Liver (tissue), 9 donors: ENCODE data around the gene TTYH1. TPM values are rescaled to one million over a fixed set of nuclear protein-coding genes. Genes with fewer than 3 reads are reported as not detected.
"Not testable (repeated sequence)": the region's sequence is repeated elsewhere in the genome, so short reads cannot be mapped to it uniquely, and the experiment has no call there.

Source experiments
- DNase-seq: peaks from one replicate; pipeline ENCODE4 v3.0.0-alpha.2; 2017; ENCODE audit warnings: low spot score
- H3K27ac ChIP-seq, 2 donors: one replicate each; pipeline ENCODE4 v1.7.0; 2013; ENCODE audit warnings: inconsistent platforms in 2 of 2, low read length in 2 of 2, control low read depth in 1 of 2, low read depth in 1 of 2, mild to moderate bottlenecking in 1 of 2
- H3K27me3 ChIP-seq, 4 donors: one replicate each; pipeline versions ENCODE4 v1.6.1 to v1.7.0; 2013; ENCODE audit warnings: low read length in 3 of 4, inconsistent platforms in 1 of 4, mild to moderate bottlenecking in 1 of 4, moderate library complexity in 1 of 4; ENCODE audit not compliant: control insufficient read depth in 4 of 4, insufficient read depth in 4 of 4
- H3K36me3 ChIP-seq, 4 donors: one replicate each; pipeline versions ENCODE4 v1.6.1 to v1.7.0; 2013; ENCODE audit warnings: low read length in 3 of 4, mild to moderate bottlenecking in 3 of 4, low read depth in 1 of 4, moderate library complexity in 1 of 4; ENCODE audit not compliant: control insufficient read depth in 4 of 4, insufficient read depth in 3 of 4
- H3K4me1 ChIP-seq, 4 donors: one replicate each; pipeline versions ENCODE4 v1.6.1 to v1.7.0; 2013; ENCODE audit warnings: low read length in 3 of 4, mild to moderate bottlenecking in 3 of 4, moderate library complexity in 1 of 4; ENCODE audit not compliant: control insufficient read depth in 4 of 4, insufficient read depth in 4 of 4
- H3K4me3 ChIP-seq, 3 donors: one replicate each; pipeline versions ENCODE4 v1.6.1 to v1.7.0; 2013; ENCODE audit warnings: low read length in 3 of 3, control low read depth in 1 of 3, low read depth in 1 of 3, mild to moderate bottlenecking in 1 of 3
- H3K9ac ChIP-seq, 2 donors: one replicate each; pipeline ENCODE4 v1.7.0; 2013; ENCODE audit warnings: low read length in 2 of 2, mild to moderate bottlenecking in 2 of 2, moderate library complexity in 2 of 2, control low read depth in 1 of 2, low read depth in 1 of 2
- H3K9me3 ChIP-seq, 4 donors: one replicate each; pipeline versions ENCODE4 v1.6.1 to v1.7.0; 2013; ENCODE audit warnings: low read length in 3 of 4; ENCODE audit not compliant: control insufficient read depth in 4 of 4
- EGR1 ChIP-seq, 2 donors: IDR thresholded peaks; 2 replicates each; pipeline ENCODE4 v1.6.1; 2016 to 2018; ENCODE audit warnings: antibody characterized with exemption in 2 of 2, low read depth in 2 of 2
- FOXA1 ChIP-seq: IDR thresholded peaks from 2 replicates; pipeline ENCODE4 v1.6.1; 2016; ENCODE audit warnings: antibody characterized with exemption
- FOXA2 ChIP-seq: IDR thresholded peaks from 2 replicates; pipeline ENCODE4 v1.6.1; 2016; ENCODE audit warnings: antibody characterized with exemption
- GABPA ChIP-seq, 2 donors: IDR thresholded peaks in 1 of 2; conservative IDR thresholded peaks in 1 of 2; 2 replicates each; pipeline ENCODE4 v1.6.1; 2016; ENCODE audit warnings: antibody characterized with exemption in 2 of 2, mild to moderate bottlenecking in 1 of 2, moderate library complexity in 1 of 2
- HNF4A ChIP-seq, 2 donors: conservative IDR thresholded peaks; 2 replicates each; pipeline ENCODE4 v1.6.1; 2016; ENCODE audit warnings: antibody characterized with exemption in 2 of 2, mild to moderate bottlenecking in 2 of 2
- HNF4G ChIP-seq: IDR thresholded peaks from 2 replicates; pipeline ENCODE4 v1.6.1; 2016; ENCODE audit warnings: antibody characterized with exemption
- NR2F2 ChIP-seq: IDR thresholded peaks from 2 replicates; pipeline ENCODE4 v1.6.1; 2016; ENCODE audit warnings: antibody characterized with exemption
- RAD21 ChIP-seq, 2 donors: IDR thresholded peaks; 2 replicates each; pipeline ENCODE4 v1.6.1; 2016; ENCODE audit warnings: antibody characterized with exemption in 2 of 2, mild to moderate bottlenecking in 2 of 2
- SP1 ChIP-seq: IDR thresholded peaks from 2 replicates; pipeline ENCODE4 v1.6.1; 2018; ENCODE audit warnings: antibody characterized with exemption, mild to moderate bottlenecking
- YY1 ChIP-seq: IDR thresholded peaks from 2 replicates; pipeline ENCODE4 v1.6.1; 2016; ENCODE audit warnings: antibody characterized with exemption, mild to moderate bottlenecking
- WGBS: extraction: QIAGEN DNeasy Blood & Tissue Kit; methylation state at CpG from one replicate; pipeline ENCODE4 v1.1.7; 2013; 5-methylcytosine and 5-hydroxymethylcytosine counted together
- polyA plus RNA-seq, 2 donors: library from polyadenylated mRNA; stranded (reverse) in 1 of 2; unstranded in 1 of 2; fragments of 200-250 nt in 1 of 2; fragments of >200 nt in 1 of 2; fragmentation: Nextera tagmentation in 1 of 2; extraction: Ambion mirVana in 1 of 2; gene quantifications; one replicate each; pipeline versions ENCODE4 v1.2.1 to v1.2.3, GENCODE V29; 2013 to 2015
- total RNA-seq, 2 donors: library from RNA; depleted of rRNA; stranded (reverse); fragments of >200 nt; gene quantifications; one replicate each; pipeline ENCODE4 v1.2.3, GENCODE V29; 2014
- TF ChIP-seq, protein P1 (sequence below): IDR thresholded peaks from 2 replicates; pipeline ENCODE4 v1.6.1; 2016; ENCODE audit warnings: antibody characterized with exemption
- TF ChIP-seq, protein P2 (sequence below): IDR thresholded peaks from 2 replicates; pipeline ENCODE4 v1.6.1; 2016; ENCODE audit warnings: antibody characterized with exemption
- TF ChIP-seq, protein P3 (sequence below): IDR thresholded peaks from 2 replicates; pipeline ENCODE4 v1.6.1; 2016; ENCODE audit warnings: antibody characterized with exemption
- donor health status: healthy.
- donor health status: healthy.
- donor health status: healthy.
- donor health status: healthy.
- donor health status: healthy.

Gene TTYH1
- total and polyA plus RNA-seq, 4 donors = 0.28 to 1.1 (median 0.61) TPM

DNA sequence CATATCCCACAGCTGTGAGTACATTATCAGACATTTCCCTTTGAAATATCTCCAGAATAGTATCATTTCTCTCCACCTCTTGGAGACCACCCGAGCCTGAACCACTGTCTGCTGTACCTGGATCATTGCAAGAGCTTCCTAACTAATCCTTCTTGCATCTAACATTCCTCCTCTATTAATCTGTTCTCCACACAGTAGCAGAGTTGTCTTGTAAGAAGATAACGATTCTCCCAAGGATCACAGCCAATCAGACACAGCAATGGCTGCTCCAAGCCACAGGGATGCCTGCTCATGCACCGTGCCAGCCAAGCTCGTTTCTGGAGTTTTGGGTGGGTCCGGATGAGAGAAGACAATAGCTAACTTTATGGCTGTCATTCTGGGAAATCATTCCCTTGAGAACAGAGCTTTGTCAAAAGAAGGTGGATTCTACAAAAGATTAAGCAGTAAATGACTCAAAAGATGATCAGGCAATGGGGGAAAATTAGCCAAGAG is 36.0 kb upstream of the TTYH1 start:
- no peak overlapping the region for H3K4me3 ChIP-seq
- no peak for TF ChIP-seq GABPA (IDR thresholded peaks at IDR 0.05 in 1 of 2, conservative IDR thresholded peaks at IDR 0.05 in 1 of 2)
- TF ChIP-seq EGR1 (IDR thresholded peaks at IDR 0.05; ENCODE audit: low read depth in 2 of 2) = no peak
- no peak for TF ChIP-seq FOXA2
- no peak for TF ChIP-seq HNF4A (conservative IDR thresholded peaks at IDR 0.05)
- no peak for DNase-seq
- H3K4me1 ChIP-seq = no peaks in the 10 kb centered on the region
- H3K9me3 ChIP-seq = peaks cover 0 to 5% (median 0%) of the 10 kb centered on the region in 4 donors
- no peaks in the 10 kb centered on the region for H3K36me3 ChIP-seq
- H3K27me3 ChIP-seq = no peaks in the 10 kb centered on the region
- no peak overlapping the region for H3K9ac ChIP-seq
- no peak overlapping the region for H3K27ac ChIP-seq
- WGBS = 61% methylated on average over 5 of the region's 5 CpGs

DNA sequence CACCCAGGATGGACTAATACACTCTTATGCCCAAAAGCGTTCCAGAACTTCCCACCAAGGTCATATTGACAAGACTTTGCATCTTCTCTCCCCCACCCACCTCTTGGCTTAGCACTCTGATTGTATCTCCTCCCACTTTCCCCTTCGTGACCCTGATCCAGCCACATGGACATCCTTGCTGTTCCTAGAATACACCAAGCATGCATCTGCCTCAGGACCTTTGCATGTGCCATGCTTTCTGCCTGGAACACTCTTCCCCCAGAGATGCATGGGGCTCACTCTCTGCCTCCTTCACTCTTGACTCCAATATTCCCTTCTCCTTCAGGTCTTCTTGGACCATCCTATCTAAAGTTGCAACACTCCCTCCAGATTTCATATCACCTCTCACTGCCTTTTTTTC is 34.4 kb upstream of the TTYH1 start:
- no peaks in the 10 kb centered on the region for H3K27me3 ChIP-seq

DNA sequence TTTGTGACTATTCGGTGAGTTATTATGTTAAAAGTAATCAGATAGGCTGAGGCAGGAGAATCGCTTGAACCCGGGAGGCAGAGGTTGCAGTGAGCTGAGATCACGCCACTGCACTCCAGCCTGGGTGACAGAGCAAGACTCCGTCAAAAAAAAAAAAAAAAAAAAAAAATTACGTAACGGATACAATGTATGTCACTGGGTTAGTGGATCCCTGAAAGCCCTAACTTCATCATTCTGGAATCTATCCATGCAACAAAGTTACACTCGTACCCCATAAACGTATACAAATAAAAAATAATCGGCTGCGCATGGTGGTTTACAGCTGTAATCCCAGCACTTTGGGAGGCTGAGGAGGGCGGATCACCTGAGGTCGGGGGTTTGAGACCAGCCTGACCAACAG is 33.2 kb upstream of the TTYH1 start:
- DNase-seq = not testable (repeated sequence)
- WGBS = 85% methylated on average over 13 of the region's 13 CpGs

More for the DNA sequence above, 34.4 kb upstream of the TTYH1 start:
- Histone ChIP-seq H3K4me3 (no peak overlapping the region), H3K27ac (no peak overlapping the region), H3K9me3 (peaks cover 0 to 5% (median 0%) of the 10 kb centered on the region in 4 donors), H3K4me1 (no peaks in the 10 kb centered on the region), H3K36me3 (no peaks in the 10 kb centered on the region), H3K9ac (no peak overlapping the region)
- DNase-seq = no peak
- 77% methylated on average over 2 of the region's 2 CpGs for WGBS
- TF ChIP-seq, protein P1, sequence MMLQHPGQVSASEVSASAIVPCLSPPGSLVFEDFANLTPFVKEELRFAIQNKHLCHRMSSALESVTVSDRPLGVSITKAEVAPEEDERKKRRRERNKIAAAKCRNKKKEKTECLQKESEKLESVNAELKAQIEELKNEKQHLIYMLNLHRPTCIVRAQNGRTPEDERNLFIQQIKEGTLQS = no peak
- TF ChIP-seq FOXA1 (no peak), HNF4G (no peak), YY1 (no peak), NR2F2 (no peak), FOXA2 (no peak), SP1 (no peak)
- TF ChIP-seq, protein P2, sequence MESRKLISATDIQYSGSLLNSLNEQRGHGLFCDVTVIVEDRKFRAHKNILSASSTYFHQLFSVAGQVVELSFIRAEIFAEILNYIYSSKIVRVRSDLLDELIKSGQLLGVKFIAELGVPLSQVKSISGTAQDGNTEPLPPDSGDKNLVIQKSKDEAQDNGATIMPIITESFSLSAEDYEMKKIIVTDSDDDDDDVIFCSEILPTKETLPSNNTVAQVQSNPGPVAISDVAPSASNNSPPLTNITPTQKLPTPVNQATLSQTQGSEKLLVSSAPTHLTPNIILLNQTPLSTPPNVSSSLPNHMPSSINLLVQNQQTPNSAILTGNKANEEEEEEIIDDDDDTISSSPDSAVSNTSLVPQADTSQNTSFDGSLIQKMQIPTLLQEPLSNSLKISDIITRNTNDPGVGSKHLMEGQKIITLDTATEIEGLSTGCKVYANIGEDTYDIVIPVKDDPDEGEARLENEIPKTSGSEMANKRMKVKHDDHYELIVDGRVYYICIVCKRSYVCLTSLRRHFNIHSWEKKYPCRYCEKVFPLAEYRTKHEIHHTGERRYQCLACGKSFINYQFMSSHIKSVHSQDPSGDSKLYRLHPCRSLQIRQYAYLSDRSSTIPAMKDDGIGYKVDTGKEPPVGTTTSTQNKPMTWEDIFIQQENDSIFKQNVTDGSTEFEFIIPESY = no peak

DNA sequence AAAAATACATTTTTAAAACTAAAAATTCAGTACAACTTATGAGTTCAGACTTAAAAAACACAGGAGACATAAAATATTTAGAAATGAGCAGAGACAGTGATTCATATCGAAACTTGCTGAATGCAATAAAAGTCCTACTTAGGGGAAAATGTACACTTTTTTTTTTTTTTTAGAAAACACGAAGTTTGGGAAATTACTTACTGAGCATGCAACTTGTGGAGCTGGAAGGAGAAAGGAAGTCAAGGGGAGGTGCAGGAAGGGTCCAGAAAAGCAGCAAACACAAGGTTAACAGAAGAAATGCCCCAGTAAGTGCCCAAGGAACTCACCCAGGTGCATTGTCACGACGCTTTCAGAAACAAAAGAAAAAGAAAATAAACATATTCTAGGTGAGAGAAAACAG is 31.9 kb upstream of the TTYH1 start:
- Histone ChIP-seq H3K4me1 (no peaks in the 10 kb centered on the region), H3K9me3 (peaks cover 0 to 5% (median 0%) of the 10 kb centered on the region in 4 donors), H3K27me3 (peaks cover 0 to 2% (median under 1%) of the 10 kb centered on the region in 4 donors), H3K9ac (no peak overlapping the region), H3K36me3 (no peaks in the 10 kb centered on the region), H3K4me3 (no peak overlapping the region), H3K27ac (no peak overlapping the region)
- WGBS = 71% methylated on average over 4 of the region's 4 CpGs
- TF ChIP-seq RAD21 (IDR thresholded peaks at IDR 0.05) (no peak), SP1 (no peak), FOXA1 (no peak)
- TF ChIP-seq, protein P1 = no peak
- TF ChIP-seq, protein P2 = no peak
- TF ChIP-seq, protein P3, sequence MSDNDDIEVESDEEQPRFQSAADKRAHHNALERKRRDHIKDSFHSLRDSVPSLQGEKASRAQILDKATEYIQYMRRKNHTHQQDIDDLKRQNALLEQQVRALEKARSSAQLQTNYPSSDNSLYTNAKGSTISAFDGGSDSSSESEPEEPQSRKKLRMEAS = no peak
- no peak for DNase-seq

More for the DNA sequence above, 33.2 kb upstream of the TTYH1 start:
- not testable (repeated sequence) for H3K4me1 ChIP-seq, H3K27ac ChIP-seq, H3K9ac ChIP-seq, H3K9me3 ChIP-seq, H3K4me3 ChIP-seq, H3K27me3 ChIP-seq, H3K36me3 ChIP-seq
